ENCODE measurements around the gene UCHL1.
"Not testable (repeated sequence)": the region's sequence is repeated elsewhere in the genome, so short reads cannot be mapped to it uniquely, and the experiment has no call there.

The UCHL1 gene

GRCh38 chr4:41241919-41242318 is 14.8 kb upstream of the UCHL1 start:
- DNase-seq, result no peak

- no peak for DNase-seq
Observed at GRCh38 chr4:41245983-41246382, 10.7 kb upstream of the UCHL1 start.

GRCh38 chr4:41256131-41256739 is 493 bp upstream of the UCHL1 start:
- DNase-seq, result no peak

- DNase-seq, result peak; percentile 13
Observed at GRCh38 chr4:41257257-41257901, 651 bp downstream of the UCHL1 start.

- DNase-seq, result no peak
Observed at GRCh38 chr4:41257906-41258305, 1.2 kb downstream of the UCHL1 start.

- DNase-seq, result no peak
Observed at GRCh38 chr4:41258783-41259182, 2.1 kb downstream of the UCHL1 start.

GRCh38 chr4:41260116-41260733 is 3.5 kb downstream of the UCHL1 start:
- DNase-seq, result no peak

GRCh38 chr4:41262198-41262597 is 5.5 kb downstream of the UCHL1 start:
- no peak for DNase-seq

- DNase-seq, result no peak
Observed at GRCh38 chr4:41264212-41264611, 7.5 kb downstream of the UCHL1 start.

GRCh38 chr4:41267997-41268396 is 11.3 kb downstream of the UCHL1 start:
- no peak for DNase-seq

GRCh38 chr4:41268721-41269517 is 12.2 kb downstream of the UCHL1 start:
- no peak for DNase-seq

- DNase-seq, result no peak
Observed at GRCh38 chr4:41269682-41270081, 13.0 kb downstream of the UCHL1 start.

GRCh38 chr4:41275931-41276330 is 19.2 kb downstream of the UCHL1 start:
- DNase-seq, result not testable (repeated sequence)

GRCh38 chr4:41280010-41280409 is 23.3 kb downstream of the UCHL1 start:
- no peak for DNase-seq

- no peak for DNase-seq
Observed at GRCh38 chr4:41281038-41281634, 24.4 kb downstream of the UCHL1 start.

- DNase-seq, result no peak
Observed at GRCh38 chr4:41282366-41282765, 25.6 kb downstream of the UCHL1 start.

GRCh38 chr4:41285202-41285863 is 28.6 kb downstream of the UCHL1 start:
- no peak for DNase-seq

GRCh38 chr4:41285864-41286235 is 29.1 kb downstream of the UCHL1 start:
- DNase-seq, result no peak

GRCh38 chr4:41287005-41287404 is 30.3 kb downstream of the UCHL1 start:
- no peak for DNase-seq

GRCh38 chr4:41287852-41288251 is 31.1 kb downstream of the UCHL1 start:
- no peak for DNase-seq

GRCh38 chr4:41288254-41288653 is 31.5 kb downstream of the UCHL1 start:
- no peak for DNase-seq

GRCh38 chr4:41290479-41290878 is 33.8 kb downstream of the UCHL1 start:
- no peak for DNase-seq
